Measurements from ENCODE around the gene LSM5.
"Not testable (repeated sequence)": the region's sequence is repeated elsewhere in the genome, so short reads cannot be mapped to it uniquely, and the experiment has no call there.

LSM5 gene

DNA sequence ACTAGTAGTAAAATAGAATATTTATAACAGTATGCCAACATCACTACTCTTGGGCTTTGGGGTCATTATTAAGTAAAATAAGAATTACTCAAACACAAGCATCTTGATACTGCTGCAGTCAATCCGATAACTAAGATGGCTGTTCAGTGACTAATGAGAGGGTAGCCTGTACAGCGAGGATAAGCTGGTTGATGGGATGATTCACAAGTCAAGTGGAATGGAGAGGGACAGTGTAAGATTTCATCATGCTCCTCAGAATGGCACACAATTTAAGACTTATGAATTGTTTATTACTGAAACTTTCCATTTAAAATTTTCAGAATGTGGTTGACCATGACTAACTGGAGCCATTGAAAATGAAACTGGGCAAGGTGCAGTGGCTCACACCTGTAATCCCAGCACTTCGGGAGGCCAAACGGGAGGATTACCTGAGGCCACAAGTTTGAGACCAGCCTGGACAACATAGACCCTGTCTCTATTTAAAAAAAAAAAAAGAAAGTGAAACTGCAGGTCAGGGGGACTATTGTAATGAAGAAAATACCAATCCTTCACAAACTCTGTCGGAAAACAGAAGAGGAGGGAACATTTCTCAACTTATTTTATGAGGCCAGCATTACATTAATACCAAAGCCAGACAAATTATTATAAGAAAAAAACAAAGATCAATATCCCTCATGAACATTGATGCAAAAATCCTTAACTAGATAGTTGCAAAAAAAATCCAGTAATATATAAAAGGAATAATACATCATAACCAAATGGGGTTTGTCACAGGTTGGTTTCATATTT, 16.3 kb upstream of the LSM5 start:
- DNase-seq (ENCODE audit: low read depth in 2 of 2), result no peak

DNA sequence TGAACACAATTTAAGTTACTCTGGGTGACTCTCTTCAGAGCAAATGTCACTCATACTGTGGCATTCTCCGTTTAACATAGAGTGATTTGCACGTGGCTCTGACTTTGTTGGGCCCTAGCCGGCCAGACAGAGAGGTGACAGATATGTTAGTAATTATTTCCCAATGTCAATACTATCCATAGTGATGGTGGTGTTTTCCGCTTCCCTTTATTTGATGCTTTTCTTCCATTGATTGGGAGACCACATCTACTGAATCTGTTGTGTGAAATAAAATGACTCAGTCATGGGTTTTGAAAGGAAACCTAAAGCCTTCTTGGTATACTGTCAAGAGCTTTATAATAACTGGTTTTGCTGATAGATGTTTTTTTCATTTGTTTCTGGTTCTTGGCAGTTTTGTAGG, 12.5 kb upstream of the LSM5 start:
- no peak for DNase-seq (ENCODE audit: low read depth in 2 of 2)

DNA sequence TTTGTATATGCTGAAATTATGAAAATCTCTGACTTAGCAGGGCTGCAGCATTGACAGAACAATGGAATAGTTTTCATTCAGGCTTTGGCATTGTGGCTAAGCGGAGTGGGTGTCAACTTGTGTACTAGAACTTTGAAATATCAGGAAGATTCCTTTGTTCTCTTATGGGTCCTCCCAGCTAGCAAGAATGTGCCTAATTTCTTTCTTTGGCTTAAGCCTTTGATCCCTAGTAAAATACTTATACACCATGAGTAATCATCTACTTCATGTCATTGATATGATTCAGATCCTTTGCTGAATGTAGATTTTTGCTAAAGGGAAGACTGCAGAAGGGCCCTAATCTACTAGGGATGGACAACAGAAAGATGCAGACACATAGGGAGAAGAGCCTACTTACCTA, 11.3 kb upstream of the LSM5 start:
- DNase-seq (ENCODE audit: low read depth in 2 of 2), result no peak

DNA sequence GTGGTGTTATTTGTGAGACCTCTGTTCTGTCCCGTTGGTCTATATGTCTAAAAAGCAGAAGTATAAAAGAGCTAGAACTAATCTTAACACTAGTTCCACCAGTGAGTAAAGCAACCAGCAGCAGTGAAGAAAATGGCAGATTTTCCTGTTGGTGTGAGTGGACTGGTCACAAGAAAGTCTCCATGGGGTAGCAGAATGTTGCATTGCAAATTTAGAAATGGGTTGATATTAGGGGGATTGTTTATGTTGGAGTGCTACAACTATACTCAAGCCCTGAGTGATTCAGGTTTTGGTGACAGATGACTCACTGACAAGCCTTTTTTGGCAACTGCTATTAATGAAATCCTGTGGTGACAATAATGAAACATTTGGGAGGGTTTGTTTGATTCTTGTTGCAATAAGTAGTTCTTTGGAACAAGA, 10.8 kb upstream of the LSM5 start:
- DNase-seq (ENCODE audit: low read depth in 2 of 2), result no peak

DNA sequence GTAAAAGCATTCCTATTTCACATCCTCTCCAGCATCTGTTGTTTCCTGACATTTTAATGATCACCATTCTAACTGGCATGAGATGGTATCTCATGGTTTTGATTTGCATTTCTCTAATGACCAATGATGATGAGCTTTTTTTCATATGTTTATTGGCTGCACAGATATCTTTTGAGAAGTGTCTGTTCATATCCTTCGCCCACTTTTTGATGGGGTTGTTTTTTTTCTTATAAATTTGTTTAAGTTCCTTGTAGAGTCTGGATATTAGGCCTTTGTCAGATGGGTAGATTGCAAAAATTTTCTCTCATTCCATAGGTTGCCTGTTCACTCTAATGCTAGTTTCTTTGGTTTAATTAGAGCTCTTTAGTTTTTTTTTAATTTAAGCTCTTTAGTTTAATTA, 10.0 kb upstream of the LSM5 start:
- DNase-seq (ENCODE audit: low read depth in 2 of 2), result not testable (repeated sequence)

DNA sequence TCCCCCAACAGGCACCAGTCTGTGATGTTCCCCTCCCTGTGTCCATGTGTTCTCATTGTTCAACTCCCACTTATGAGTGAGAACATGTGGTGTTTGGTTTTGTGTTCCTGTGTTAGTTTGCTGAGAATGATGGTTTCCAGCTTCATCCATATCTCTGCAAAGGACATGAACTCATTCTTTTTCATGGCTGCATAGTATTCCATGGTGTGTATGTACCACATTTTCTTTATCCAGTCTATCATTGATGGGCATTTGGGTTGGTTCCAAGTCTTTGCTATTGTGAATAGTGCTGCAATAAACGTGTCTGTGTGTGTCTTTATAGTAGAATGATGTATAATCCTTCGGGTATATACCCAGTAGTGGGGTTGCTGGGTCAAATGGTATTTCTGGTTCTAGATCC, 9.6 kb upstream of the LSM5 start:
- not testable (repeated sequence) for DNase-seq (ENCODE audit: low read depth in 2 of 2)

DNA sequence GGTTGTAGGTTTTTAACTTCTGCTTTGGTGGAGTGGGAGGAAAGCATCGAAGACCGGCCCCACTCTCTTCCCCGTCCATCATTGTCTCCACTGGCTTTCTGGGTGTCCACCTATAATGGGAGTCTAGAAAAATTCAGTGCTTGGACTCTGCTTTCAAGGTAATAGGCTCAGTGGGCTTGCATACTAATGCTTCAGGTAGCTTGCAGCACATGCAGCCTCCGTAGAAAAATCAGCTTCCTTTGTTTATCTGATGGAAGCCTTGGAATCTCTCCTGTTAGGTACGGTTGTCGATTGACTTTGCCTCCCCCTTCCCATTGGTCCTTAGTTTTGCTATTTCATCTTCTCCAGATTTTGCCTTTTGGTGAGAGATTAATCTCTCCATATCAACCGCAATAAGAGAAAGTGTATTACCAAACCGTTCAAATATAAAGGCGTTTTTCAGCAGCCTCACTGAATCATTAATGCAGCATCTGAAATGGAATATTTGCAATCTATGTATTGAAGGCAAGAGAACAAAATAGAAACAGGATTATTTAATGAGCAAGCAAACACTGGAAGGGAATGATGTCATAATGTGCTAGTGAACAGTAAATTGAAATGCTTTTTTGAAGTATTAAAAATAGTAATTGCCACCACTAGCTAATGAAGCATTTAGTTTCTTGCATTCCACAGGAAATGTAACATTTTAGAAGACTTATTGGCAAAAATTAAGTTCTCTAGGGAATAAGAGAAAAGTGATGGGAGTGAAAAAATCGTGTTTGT, 6.1 kb upstream of the LSM5 start:
- no peak for DNase-seq (ENCODE audit: low read depth in 2 of 2)

DNA sequence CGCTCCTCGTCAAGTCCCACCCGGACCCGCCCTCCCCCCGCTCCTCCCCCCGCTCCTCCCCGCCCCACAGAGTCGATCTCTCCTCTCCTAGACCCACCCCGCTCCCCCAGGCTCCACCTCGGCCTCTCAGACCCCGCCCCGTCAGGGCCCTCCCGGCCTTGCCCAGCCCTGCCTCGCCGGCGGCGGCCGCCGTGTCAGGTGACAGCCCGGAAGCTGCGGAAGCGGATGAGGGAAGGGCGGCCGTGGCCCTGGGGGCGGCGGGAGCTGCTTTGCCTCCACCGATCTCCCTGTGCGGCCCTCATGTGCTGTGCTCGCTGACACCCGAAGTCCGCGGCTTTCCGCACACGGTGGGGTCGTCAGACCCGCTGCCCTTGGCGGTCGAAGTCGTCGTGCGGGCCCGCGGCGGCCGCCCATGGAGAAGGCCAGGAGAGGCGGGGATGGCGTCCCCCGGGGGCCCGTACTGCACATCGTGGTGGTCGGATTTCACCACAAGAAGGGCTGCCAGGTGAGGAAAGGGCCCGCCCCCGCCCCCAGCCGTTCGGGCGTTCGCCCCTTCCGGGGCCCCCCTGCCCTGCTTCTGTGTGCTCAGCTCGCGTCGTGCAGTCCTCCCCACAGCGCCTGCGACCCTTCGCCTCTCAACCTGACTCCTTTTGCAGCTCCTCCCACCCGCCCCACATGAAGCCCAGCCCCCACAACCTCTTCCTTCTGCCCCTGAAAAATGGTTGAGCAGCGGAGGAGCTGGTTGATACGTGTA, 5.3 kb upstream of the LSM5 start, which contains the start of gene AVL9:
Gene AVL9 (plus strand): TSS at position 192 of the 754 bp plus-strand sequence. CDS start 221 bp downstream, at position 413.
- peak; percentile 98 to 99 for DNase-seq (ENCODE audit: low read depth in 2 of 2)

DNA sequence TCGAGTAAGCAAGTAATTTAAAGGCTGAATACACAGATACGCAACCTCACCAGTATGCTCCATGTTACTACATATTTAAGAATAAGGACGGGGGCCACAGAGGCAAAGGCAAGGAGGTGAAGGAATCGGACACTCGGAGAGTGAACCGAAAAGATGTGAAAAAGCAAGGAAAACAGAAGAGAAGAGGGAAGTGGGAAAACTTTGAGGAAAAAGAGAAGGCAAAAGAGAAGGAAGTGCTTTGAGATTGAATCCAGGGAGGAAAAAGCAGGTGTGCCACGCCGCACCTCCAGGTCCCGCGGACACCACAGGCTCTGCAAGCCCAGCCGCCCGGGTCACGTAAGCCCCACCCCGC, 4.7 kb upstream of the LSM5 start:
- no peak for DNase-seq (ENCODE audit: low read depth in 2 of 2)

DNA sequence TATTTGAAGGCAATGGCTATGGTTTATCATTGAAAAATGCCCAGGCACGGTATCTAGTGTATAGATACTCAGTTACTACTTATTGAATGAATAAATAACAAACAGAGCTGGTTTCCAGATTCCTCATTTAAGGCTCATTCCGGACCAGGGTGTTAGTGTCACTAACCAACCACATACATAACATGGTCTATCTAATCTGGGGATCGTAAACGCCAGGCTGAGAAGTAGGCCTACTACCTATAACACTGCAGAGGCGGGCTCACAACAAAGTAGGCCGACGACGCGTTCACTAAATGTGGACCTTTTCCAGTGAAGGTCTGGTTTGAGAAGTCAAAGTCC, 423 bp downstream of the LSM5 start:
- DNase-seq (ENCODE audit: low read depth in 2 of 2), result no peak

DNA sequence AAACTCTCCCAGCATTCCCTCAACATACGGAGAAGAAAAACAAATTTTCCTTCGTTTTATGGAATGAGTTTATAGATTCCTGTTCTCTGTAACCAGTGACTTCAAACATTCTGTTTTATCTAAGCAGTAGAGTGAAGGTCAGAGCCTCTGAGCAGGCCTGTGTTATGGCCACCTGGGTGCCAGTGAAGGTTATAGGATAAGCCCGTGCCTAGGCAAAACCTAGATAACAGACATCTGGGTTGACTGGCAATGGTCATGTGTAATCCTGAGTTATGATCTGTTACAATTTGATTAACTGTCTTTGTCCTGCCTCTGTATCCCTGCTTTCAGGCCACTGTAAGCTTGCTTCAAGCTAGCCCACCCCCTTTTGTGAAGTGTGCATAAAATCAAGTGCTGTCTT, 8.3 kb downstream of the LSM5 start:
- no peak for DNase-seq (ENCODE audit: low read depth in 2 of 2)

DNA sequence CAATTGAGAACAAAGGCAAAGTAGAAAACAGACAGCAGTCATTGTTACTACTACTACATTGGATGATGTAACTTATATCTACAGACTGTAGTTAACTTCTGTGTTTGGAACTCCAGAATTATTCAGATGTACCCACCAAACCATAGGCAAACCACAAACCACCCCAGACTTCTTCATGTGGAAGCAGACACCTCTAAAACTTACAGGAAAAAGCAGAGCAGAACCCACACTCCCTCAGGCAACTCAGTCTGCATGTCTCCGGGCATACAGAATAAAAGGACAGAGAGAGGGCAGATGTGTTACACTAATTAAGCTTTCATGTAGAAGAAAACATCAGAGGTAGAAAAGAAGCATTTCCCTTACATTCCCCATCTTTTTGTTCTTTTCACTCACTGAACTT, 9.0 kb downstream of the LSM5 start:
- DNase-seq (ENCODE audit: low read depth in 2 of 2), result no peak

DNA sequence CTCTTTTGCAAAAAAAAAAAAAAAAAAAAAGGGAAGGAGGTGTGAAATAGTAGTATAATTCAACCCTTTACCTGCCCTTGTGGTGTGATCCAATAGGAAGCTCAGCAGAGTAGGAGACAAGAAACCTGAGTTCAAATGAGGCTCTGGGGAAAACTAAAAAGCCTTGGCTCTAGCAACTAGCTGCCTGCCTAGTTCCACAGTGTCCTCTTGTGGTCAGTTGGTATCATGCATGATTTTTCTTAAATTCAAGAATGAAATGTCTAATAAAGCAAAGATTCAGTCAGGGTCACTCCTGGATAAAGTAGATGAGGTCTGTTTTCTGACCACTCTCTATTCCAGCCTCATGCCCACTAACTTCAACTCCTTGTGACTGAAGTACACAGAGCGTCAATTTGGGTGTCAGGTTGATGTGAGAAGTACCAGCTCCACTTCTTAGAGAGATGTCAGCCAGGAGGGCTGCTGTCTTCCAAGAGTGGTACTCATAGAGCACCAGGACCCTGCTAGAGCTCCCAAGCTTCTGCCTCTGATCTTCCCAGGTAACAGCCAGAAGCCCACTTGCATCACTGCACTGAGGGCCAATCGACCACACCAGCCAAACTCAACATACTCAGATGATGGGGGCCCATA, 10.5 kb downstream of the LSM5 start:
- DNase-seq (ENCODE audit: low read depth in 2 of 2), result no peak

DNA sequence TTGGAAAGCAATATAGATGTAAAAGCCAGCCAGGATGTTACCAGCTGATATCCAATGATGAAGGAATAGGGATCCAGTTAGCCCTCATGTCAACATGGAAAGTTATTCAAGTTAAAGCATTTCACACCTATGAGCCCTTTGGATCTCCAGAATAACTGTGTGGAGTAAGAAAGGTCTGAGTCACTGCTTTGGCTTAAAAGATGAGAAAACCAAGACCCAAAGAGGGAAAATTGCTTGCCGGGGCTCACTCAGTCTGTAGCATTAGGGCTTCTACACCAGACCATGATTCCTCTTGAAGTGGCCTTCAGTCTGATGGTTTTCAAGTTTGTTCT, 12.6 kb downstream of the LSM5 start:
- no peak for DNase-seq (ENCODE audit: low read depth in 2 of 2)

DNA sequence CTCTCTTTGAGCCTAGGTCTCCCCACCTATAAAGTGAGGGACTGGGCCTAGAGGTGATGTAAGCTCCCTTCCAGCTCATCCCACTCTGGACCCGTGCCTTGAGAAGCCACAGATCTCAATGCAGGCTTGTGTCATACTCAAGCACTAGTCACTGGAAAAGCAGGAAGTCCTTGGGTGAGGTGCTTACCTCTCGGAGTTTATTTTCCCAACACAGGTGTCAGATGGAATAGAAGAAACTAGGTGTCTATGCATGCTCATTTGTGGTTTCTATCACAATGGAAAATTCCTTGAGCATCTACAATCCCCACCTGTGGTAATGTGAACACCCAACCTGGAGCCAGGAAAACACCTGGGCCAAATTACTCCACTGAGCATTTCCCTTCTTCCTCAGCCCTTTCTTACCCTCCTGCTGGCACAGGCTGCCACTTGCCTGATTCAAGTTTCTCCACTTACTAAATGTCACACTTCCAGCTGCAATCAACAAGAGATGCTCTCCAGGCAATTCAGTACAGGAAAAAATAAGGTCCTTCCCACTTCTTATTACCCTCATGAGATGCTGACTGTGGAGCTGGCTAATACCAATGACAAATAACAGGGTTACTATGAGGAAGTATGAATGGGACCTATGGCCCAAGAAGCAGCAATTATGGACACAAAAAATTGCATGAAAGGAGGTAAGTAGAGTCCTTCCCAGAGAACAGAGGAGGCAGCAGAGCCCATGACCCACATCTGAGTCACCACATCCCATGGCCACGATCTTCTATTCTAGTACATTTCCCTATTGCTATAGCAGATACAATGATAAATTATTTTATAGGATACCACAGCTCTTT, 13.1 kb downstream of the LSM5 start:
- DNase-seq (ENCODE audit: low read depth in 2 of 2), result no peak

DNA sequence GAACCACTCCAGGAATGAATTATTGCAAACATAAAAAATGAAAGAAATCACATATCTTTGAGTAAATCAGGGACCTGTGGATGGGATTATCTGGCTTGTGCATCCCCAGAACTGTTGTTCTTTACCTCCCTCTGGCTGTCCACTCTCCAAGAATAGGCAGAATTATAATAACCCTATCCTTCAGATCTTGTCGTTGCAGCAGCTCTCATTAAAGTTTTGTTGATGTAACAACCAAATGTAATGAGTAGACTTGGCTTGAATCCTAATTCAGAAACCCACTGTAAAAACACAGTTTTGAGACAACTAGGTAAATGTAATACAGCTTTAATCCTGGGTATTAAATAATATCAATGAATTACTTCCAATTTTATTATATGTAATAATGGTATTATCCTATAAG, 16.2 kb downstream of the LSM5 start:
- no peak for DNase-seq (ENCODE audit: low read depth in 2 of 2)

DNA sequence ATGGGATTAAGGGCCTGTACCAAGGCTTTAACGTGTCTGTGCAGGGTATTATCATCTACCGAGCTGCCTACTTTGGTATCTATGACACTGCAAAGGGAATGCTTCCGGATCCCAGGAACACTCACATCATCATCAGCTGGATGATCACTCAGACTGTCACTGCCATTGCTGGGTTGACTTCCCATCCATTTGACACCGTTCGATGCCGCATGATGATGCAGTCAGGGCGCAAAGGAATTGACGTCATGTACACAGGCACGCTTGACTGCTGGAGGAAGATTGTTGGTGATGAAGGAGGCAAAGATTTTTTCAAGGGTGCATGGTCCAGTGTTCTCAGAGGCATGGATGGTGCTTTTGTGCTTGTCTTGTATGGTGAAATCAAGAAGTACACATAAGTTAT, 18.2 kb downstream of the LSM5 start:
- DNase-seq (ENCODE audit: low read depth in 2 of 2), result no peak

DNA sequence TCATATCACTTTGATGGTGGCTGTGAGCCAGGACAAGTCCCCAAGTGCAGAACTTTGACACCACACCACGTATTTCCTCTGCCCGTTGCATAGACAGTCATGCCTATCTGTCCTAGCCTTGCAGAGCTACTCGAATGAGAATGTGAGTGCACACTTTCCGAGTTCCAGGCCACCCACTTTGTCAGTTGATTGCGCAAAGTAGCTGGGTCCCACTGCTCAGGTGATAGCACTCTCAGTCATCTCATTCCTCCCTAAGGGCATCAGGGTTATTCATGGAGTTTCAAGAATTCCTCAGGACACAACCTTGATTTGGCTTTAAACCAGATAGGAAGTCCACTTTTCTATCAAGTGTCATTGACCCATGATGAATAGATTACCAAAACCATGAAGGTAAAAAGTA, 19.3 kb downstream of the LSM5 start:
- no peak for DNase-seq (ENCODE audit: low read depth in 2 of 2)

DNA sequence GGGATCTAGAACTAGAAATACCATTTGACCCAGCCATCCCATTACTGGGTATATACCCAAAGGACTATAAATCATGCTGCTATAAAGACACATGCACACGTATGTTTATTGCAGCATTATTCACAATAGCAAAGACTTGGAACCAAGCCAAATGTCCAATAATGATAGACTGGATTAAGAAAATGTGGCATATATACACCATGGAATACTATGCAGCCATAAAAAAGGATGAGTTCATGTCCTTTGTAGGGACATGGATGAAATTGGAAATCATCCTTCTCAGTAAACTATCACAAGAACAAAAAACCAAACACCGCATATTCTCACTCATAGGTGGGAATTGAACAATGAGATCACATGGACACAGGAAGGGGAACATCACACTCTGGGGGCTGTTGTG, 20.2 kb downstream of the LSM5 start:
- not testable (repeated sequence) for DNase-seq (ENCODE audit: low read depth in 2 of 2)

DNA sequence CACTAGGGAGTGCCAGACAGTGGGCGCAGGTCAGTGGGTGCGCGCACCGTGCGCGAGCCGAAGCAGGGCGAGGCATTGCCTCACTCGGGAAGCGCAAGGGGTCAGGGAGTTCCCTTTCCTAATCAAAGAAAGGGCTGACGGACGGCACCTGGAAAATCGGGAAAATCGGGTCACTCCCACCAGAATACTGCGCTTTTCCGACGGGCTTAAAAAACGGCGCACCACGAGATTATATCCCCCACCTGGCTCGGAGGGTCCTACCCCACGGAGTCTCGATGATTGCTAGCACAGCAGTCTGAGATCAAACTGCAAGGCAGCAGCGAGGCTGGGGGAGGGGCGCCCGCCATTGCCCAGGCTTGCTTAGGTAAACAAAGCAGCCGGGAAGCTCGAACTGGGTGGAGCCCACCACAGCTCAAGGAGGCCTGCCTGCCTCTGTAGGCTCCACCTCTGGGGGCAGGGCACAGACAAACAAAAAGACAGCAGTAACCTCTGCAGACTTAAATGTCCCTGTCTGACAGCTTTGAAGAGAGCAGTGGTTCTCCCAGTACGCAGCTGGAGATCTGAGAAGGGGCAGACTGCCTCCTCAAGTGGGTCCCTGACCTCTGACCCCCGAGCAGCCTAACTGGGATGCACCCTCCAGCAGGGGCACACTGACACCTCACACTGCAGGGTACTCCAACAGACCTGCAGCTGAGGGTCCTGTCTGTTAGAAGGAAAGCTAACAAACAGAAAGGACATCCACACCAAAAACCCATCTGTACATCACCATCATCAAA, 25.4 kb downstream of the LSM5 start:
- DNase-seq (ENCODE audit: low read depth in 2 of 2), result not testable (repeated sequence)

DNA sequence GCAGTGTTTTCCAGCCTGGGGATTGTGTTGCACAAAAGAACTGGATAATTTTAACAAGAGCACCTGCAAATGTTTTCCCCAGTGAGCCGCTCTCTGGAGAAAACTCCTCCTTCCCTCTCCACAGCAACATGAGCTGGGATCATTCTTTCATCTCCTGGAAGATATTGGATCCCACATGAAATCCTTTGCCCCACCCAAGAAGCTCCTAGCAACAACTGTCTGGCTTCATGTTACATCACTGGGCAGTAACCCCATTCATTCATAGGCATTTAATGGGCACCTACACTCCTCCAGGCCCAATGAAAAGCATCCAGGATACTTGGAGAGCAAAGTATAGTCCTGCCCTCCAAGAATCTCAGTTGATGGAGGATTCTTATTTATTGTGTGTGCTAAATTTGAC, 27.2 kb downstream of the LSM5 start:
- DNase-seq (ENCODE audit: low read depth in 2 of 2), result no peak

Measured in stimulated activated CD4-positive, alpha-beta T cell treated with anti-CD3 and anti-CD28 coated beads, Interleukin-1b, Interleukin-23, amount 100 ng/mL, for 4 hours (primary cell).